GM19035 (cell line): ENCODE measurements around the gene ALAD.

Experiments
- ATAC-seq: cut with Tn5 transposase; IDR thresholded peaks from one replicate; pipeline ENCODE4 v1.9.1; 2021; ENCODE audit not compliant: unreplicated experiment

The ALAD gene

DNA sequence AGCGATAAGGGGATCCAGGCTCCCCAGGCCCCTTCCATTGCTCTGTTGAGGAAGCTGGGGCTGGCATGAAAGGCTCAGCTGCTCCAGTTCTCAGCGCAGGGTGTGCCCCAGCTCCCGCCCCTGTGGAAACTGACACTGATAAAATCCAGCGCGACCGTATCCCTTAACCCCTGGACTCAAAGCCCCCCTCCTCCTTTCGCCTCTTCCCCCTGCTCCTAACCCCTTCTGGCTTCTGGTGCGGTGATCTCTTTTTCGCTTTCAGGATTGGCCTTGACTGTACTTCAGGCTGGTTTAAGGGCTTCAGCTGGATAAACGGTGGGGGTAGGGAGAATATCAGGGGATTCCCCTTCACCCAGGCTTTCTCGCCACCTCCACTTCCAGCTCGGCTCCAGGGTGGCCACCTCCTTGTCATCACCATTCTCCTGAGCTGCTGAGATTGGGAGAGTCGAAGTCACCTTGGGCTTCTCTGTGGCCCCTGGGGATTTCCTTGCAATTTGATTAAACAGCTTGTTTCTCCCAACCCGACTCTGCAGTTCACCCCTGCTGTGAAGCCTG, 50.9 kb downstream of the ALAD start:
- ATAC-seq, result no peak

DNA sequence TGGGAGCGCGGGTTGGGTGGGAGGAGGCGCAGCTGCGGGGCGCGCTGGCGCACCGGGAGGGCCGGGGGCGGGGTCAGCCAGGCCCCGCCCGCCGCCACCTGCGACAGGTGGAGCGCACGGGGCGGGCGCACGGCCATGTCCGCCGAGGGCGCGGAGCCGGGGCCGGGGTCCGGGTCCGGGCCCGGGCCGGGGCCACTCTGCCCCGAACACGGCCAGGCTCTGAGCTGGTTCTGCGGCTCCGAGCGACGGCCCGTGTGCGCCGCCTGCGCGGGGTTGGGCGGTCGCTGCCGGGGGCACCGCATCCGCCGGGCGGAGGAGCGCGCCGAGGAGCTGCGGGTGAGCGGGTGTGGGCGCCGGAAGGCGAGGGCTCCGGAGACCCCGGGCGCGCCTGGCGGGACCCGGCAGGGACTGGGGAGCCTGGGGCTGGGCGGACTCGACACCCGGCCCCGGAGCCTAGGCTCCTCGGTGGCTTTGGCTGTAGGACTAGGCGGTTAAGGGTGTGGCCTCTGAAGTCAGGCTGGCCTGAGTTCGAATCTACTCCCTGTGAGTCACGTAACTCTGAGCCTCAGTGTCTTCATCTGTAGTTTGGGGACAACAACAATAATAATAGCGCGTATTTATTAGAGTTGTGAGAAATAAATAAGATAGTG, 51.5 kb downstream of the ALAD start, which contains the start of gene BSPRY:
BSPRY (plus strand) TSS at position 97 of the 650 bp plus-strand sequence; CDS start at position 136, 39 bp downstream.
- no peak for ATAC-seq

DNA sequence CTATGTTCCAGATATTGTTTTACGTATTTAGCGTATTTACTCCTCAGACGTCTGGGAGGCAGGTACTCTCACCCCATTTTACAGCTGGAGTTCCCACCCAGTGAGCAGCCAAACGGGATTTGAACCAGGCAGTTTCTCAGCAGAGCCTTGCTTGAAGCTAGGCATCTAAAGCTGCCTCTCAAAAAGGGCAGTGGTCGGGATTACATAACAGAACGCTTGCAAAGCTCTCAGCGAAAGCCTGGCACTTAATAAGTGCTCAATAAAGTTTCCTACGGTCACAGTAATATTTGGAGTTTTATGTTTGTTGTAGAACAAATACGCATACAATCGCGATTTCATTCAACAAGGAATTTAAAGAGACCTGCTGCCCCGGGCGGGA, 52.0 kb downstream of the ALAD start:
- ATAC-seq, result no peak

DNA sequence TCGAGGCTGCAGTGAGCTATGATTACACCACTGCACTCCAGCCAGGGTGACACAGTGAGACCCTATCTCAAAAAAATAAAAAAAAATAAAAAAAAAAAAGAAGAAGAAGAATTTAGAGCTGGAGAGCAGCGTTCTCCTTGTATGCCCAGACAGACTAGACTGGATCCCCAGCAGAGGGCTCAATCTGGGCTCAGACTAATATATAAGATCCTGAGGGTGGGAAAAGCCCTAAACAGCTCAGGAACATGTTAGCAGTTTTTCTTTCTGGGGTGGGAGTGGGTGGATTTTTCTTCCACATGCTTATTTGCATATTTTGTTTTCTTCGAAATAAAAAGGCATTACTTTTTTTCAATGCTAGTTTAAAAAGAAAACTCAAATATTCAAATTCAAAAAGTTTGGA, 52.6 kb downstream of the ALAD start:
- ATAC-seq, result no peak

DNA sequence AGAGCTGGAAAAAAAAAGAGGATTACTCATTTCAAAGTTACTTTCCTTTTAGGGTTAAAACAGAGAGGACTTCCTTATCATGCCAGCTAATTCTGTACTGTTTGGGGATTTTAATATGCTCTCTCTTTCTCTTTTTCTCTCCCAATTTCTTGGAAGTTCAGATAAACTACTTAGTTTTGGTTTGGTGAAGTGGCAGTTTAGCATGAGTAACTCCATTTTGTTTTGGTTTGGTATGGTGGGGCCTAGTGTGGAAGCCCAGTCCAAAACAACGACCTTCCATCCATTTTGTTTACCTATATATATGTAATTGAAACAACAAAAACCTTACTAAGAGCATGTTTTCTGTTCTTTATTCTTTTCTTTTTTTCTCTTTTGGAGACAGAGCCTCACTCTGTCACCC, 55.4 kb downstream of the ALAD start:
- no peak for ATAC-seq

DNA sequence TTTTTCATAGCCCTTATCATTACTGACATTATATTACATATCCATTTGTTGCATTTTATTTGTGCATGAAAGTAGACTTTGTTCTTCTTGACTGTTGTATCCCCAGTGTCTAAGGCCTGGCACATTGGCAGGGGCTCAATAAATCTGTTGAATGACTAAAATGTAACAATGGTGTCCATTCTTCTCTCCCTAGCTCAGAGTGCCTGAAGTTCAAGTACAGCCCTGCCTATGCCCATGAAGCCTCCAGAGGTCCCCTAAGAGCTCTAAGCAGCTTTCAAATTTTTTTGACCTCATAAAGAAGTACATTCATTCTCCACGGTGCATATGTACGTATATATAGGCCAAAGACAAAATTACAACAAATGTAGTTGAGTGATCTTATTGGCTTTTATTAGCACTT, 55.9 kb downstream of the ALAD start:
- ATAC-seq, result no peak

DNA sequence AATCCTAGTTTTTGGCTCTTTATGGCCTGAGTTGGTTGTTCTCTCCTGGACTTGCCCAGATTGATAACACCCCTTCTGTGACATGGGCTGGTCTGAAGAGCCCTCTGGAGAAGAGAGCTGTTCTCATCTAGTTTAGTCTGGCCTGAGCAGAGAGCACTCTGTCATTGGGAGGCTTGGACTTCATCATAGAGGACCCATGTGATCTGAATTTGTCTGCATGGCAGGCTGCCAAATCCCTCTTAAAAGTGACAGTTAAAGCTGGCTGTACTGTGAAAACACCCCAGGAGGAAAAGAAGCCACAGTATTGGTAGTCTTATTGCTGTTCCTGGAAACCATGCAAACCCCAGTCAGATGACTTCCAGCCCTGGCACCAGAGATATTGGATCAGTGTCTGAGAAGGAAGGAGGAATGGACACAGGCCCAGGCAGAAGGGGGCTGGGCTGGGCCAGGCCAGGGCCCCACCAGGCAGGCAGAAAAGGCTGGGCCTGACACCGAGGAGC, 57.3 kb downstream of the ALAD start:
- ATAC-seq, result no peak

DNA sequence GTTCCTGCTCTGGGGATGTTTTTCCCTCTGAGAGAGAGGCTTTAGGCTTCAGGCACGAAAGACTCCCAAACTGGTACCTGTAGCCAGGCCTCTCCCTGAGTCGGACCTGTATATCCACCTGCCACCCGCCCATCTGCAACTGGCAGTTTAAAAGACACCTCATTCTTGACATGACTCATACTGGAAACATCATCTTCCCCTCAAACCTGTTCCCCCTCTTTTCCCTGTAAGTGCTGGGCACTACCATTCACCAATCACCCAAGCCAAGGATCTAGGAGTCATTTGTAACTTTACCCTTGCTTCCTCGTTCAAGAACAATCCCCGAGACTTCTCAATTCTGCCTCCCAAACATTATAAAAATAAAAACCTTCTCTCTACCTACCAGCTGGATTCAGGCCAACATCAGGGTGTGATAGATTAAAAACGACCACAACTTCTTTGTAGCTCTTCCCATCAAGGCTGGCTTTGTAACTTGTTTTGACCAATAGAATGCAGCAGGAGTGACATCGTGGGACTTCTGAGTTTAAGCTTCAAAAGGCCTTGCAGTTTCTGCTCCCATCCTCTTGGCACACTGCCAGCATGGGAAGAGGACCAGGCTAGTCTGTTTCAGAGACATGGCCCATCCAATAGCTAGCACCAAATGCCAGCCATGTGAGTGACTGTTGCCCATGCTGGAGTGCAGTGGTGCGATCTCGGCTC, 59.2 kb downstream of the ALAD start:
- ATAC-seq, result no peak

DNA sequence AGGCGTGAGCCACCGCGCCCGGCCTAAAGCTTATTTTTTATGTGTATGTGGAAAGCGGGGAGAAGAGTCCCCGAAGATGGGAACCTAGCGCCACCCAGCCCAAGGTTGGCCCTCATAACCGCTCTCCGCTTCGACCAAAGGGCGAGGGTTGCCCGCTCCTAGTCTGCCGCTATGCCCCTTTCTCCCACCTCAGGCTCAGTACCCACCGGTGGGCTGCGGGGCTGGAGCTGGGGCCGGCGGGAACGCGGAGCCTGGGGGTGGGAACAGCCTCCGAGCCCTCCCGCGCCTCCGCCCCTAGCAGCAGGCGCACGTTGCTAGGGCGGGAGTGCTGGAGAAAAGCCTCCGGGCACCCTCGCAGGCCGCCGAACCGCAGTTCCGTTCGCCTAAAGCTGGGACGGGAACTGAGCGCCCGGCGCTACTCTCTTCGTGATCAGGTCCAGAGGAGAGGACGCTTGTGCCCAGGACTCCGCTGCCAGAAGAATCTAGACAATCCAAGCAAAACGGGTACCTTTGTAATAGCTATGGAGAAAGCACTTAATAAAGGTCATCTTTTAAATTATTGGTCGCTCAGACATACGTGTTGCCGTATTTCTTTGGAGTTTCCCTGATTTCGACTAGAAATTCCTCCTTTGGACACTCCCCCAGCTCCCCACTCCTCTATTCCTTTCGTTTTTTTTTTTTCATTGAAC, 60.9 kb downstream of the ALAD start, which contains the start of gene WDR31:
WDR31 (minus strand) TSS at position 265 of the 689 bp plus-strand sequence. CDS start 8,253 bp downstream, outside the sequence.
- ATAC-seq, result peak; percentile 97

DNA sequence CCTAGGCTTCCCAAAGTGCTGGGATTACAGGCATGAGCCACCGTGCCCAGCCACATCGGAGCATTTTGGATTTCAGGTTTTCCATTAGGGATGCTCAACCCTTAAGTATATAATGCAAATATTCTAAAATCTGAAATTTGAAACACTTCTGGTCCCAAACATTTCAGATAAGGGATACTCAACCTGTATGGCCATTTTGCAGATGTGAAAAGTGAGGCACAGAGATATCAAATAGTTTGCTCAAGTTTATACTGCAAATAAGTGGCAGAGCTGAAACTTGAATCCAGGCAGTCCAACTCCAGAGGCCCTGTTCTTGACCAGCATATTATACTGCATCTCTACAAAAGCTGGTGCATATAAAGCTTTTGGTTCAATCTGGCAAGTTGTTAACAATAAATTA, 63.4 kb downstream of the ALAD start:
- no peak for ATAC-seq
